ENCODE measurements around the gene LRAT. TPM values are rescaled to one million over a fixed set of nuclear protein-coding genes. Genes with fewer than 3 reads are reported as not detected.
"Not testable (repeated sequence)": the region's sequence is repeated elsewhere in the genome, so short reads cannot be mapped to it uniquely, and the experiment has no call there.

Gene LRAT
- polyA plus RNA-seq (2013, experiment 1 of 2; ENCODE audit: insufficient read length): not detected
- not detected for polyA plus RNA-seq (2013, experiment 2 of 2; ENCODE audit: insufficient read length)

- no peak for DNase-seq
Measured at GRCh38 chr4:154743683-154744340, at the start of gene LRAT. Gene LRAT, plus strand, starts transcription at chr4:154744000. Its CDS starts 327 bp downstream, at chr4:154744327.

GRCh38 chr4:154707877-154708276 is 35.9 kb upstream of the LRAT start:
- no peak for DNase-seq

- DNase-seq: no peak
Measured at GRCh38 chr4:154709550-154709949, 34.2 kb upstream of the LRAT start.

GRCh38 chr4:154711522-154711921 is 32.3 kb upstream of the LRAT start:
- DNase-seq: no peak

- DNase-seq: no peak
Measured at GRCh38 chr4:154714339-154715040, 29.3 kb upstream of the LRAT start.

- DNase-seq: peak; percentile 9
Measured at GRCh38 chr4:154719087-154719486, 24.7 kb upstream of the LRAT start.

GRCh38 chr4:154720123-154720522 is 23.7 kb upstream of the LRAT start:
- no peak for DNase-seq

GRCh38 chr4:154720618-154721267 is 23.1 kb upstream of the LRAT start:
- no peak for DNase-seq

- no peak for DNase-seq
Measured at GRCh38 chr4:154722262-154722661, 21.5 kb upstream of the LRAT start.

- DNase-seq: not testable (repeated sequence)
Measured at GRCh38 chr4:154723601-154724000, 20.2 kb upstream of the LRAT start.

GRCh38 chr4:154727540-154727939 is 16.3 kb upstream of the LRAT start:
- DNase-seq: no peak

GRCh38 chr4:154731756-154732155 is 12.0 kb upstream of the LRAT start:
- DNase-seq: no peak

GRCh38 chr4:154732669-154733068 is 11.1 kb upstream of the LRAT start:
- no peak for DNase-seq

- no peak for DNase-seq
Measured at GRCh38 chr4:154736770-154737169, 7.0 kb upstream of the LRAT start.

- DNase-seq: no peak
Measured at GRCh38 chr4:154738426-154738825, 5.4 kb upstream of the LRAT start.

GRCh38 chr4:154739111-154739510 is 4.7 kb upstream of the LRAT start:
- DNase-seq: no peak

- DNase-seq: no peak
Measured at GRCh38 chr4:154740462-154740861, 3.3 kb upstream of the LRAT start.

- DNase-seq: peak; percentile 5
Measured at GRCh38 chr4:154741131-154741665, 2.6 kb upstream of the LRAT start.

- peak; percentile 2 for DNase-seq
Measured at GRCh38 chr4:154741922-154742850, 1.6 kb upstream of the LRAT start.

- DNase-seq: no peak
Measured at GRCh38 chr4:154744341-154744926, 634 bp downstream of the LRAT start.

- no peak for DNase-seq
Measured at GRCh38 chr4:154757713-154758112, 13.9 kb downstream of the LRAT start.

- DNase-seq: no peak
Measured at GRCh38 chr4:154760895-154761294, 17.1 kb downstream of the LRAT start.

Measured in fibroblast of skin of scalp (primary cell).